ENCODE data around the gene PRCC. TPM values are rescaled to one million over a fixed set of nuclear protein-coding genes. Genes with fewer than 3 reads are reported as not detected.
"Not testable (repeated sequence)": the region's sequence is repeated elsewhere in the genome, so short reads cannot be mapped to it uniquely, and the experiment has no call there.

The PRCC gene
- total RNA-seq, 1 donor from 2014 or later = 16.3 TPM

DNA sequence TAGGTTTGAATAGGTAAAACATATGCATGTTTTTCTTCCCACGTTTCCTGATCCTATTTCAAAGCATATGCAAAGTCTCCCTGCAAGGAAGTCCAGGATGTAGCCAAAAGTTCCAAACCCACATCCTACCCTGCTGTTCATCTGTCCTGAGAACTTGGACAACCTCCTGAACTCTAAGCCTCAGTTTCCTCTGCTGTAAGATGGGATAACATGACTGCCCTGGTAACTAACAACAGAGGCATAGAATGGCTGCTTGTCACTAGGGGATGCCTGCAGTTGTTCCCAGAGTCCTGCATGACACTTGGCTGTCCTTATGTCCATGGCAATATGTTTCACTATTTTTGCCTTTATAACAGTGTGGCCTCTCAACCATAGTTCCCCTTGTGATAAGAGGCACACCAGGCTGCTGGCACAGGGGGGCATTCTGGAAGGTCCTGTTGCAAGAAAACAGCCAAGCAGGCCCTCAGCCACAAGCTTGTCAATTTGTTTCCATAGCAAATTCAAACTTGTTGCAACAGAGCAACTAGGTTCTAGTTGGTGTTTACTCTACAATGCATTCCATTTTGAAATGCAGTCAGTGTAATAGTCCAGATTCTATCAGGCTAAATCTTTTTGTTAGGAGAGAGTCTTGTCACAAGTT lies 14.4 kb upstream of the PRCC start:
- H3K9me3 ChIP-seq = no peaks in the 10 kb centered on the region
- H3K27ac ChIP-seq = peak overlapping the region in 1 of 2 donors; percentile 89
- DNase-seq (ENCODE audit: low spot score in 2 of 2) = no peak
- no peaks in the 10 kb centered on the region for H3K36me3 ChIP-seq
- intact Hi-C loops (cut with DNase I) = no loop called here
- TF ChIP-seq, protein P1, sequence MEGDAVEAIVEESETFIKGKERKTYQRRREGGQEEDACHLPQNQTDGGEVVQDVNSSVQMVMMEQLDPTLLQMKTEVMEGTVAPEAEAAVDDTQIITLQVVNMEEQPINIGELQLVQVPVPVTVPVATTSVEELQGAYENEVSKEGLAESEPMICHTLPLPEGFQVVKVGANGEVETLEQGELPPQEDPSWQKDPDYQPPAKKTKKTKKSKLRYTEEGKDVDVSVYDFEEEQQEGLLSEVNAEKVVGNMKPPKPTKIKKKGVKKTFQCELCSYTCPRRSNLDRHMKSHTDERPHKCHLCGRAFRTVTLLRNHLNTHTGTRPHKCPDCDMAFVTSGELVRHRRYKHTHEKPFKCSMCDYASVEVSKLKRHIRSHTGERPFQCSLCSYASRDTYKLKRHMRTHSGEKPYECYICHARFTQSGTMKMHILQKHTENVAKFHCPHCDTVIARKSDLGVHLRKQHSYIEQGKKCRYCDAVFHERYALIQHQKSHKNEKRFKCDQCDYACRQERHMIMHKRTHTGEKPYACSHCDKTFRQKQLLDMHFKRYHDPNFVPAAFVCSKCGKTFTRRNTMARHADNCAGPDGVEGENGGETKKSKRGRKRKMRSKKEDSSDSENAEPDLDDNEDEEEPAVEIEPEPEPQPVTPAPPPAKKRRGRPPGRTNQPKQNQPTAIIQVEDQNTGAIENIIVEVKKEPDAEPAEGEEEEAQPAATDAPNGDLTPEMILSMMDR (IDR thresholded peaks at IDR 0.05) = no peak
- no peaks in the 10 kb centered on the region for H3K27me3 ChIP-seq
- peak overlapping the region in 1 of 2 donors; percentile 73 for H3K4me3 ChIP-seq
- H3K4me1 ChIP-seq = peaks cover 6 to 23% of the 10 kb centered on the region in 2 donors

- Histone ChIP-seq H3K4me1 (peaks cover 6 to 13% of the 10 kb centered on the region in 2 donors), H3K4me3 (no peak overlapping the region), H3K27me3 (no peaks in the 10 kb centered on the region), H3K36me3 (no peaks in the 10 kb centered on the region), H3K27ac (no peak overlapping the region), H3K9me3 (no peaks in the 10 kb centered on the region)
- intact Hi-C loops (cut with DNase I) = no loop called here
- DNase-seq (ENCODE audit: low spot score in 2 of 2) = no peak
- TF ChIP-seq, protein P1 (IDR thresholded peaks at IDR 0.05) = no peak
Measured at GRCh38 chr1:156754219-156754618, 13.1 kb upstream of the PRCC start.

- Histone ChIP-seq H3K27ac (no peak overlapping the region), H3K4me3 (no peak overlapping the region), H3K36me3 (no peaks in the 10 kb centered on the region), H3K27me3 (no peaks in the 10 kb centered on the region), H3K9me3 (no peaks in the 10 kb centered on the region), H3K4me1 (peaks cover 0 to 5% of the 10 kb centered on the region in 2 donors)
- TF ChIP-seq, protein P1 (IDR thresholded peaks at IDR 0.05) = no peak
- no peak for DNase-seq (ENCODE audit: low spot score in 2 of 2)
- intact Hi-C loops (cut with DNase I) = no loop called here
Measured at GRCh38 chr1:156755527-156755950, 11.8 kb upstream of the PRCC start.

DNA sequence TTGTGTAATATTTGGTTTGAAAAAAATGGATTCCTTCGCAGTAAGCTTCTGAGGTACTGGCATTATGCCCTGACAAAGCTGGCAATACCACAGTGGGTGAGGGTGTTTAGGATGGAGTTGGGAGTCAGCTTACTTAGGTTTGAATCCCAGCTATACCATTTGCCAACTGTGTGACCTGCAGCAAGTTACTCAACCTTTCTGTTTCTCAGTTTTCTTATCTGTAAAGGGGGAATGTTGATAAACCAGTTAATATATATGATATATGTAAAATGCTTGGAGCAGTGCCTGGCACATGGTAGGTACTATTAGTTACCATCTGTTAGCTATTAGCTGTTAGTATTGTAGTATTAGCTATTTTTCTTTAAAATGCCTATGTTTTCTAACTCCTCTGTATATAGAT lies 11.0 kb upstream of the PRCC start:
- no peak overlapping the region for H3K4me3 ChIP-seq
- DNase-seq (ENCODE audit: low spot score in 2 of 2) = no peak
- H3K4me1 ChIP-seq = peaks cover 0 to 5% of the 10 kb centered on the region in 2 donors
- no peaks in the 10 kb centered on the region for H3K9me3 ChIP-seq
- TF ChIP-seq, protein P1 (IDR thresholded peaks at IDR 0.05) = no peak
- H3K27ac ChIP-seq = no peak overlapping the region
- H3K27me3 ChIP-seq = no peaks in the 10 kb centered on the region
- no peaks in the 10 kb centered on the region for H3K36me3 ChIP-seq
- intact Hi-C loops (cut with DNase I) = no loop called here

DNA sequence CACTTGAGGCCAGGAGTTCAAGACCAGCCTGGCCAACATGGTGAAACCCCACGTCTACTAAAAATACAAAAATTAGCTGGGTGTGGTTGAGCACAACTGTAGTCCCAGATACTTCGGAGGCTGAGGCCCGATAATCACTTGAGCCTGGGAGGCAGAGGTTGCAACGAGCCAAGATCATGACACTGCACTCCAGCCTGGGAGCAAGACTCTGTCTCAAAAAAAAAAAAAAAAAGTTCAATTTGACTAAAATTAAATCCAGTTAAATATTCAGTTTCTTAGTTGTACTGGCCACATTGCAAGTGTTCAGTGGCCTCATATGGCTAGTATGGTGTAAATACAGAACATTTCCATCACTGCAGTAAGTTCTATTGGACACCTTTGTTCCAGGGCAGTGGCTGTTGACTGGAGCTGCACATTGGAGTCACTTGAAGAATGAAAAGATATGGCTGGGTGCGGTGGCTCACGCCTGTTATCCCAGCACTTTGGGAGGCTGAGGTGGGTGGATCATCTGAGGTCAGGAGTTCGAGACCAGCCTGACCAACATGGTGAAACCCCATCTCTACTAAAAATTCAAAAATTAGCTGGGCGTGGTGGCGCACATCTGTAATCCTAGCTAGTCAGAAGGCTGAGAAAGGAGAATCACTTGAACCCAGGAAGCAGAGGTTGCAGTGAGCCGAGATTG lies 9.6 kb upstream of the PRCC start:
- H3K4me3 ChIP-seq; intact Hi-C loops (cut with DNase I); H3K27me3 ChIP-seq; DNase-seq (ENCODE audit: low spot score in 2 of 2); H3K4me1 ChIP-seq; H3K27ac ChIP-seq; H3K36me3 ChIP-seq; H3K9me3 ChIP-seq: not testable (repeated sequence)

- Histone ChIP-seq H3K36me3 (no peaks in the 10 kb centered on the region), H3K4me3 (no peak overlapping the region), H3K27me3 (no peaks in the 10 kb centered on the region), H3K27ac (no peak overlapping the region), H3K4me1 (no peaks in the 10 kb centered on the region), H3K9me3 (no peaks in the 10 kb centered on the region)
- TF ChIP-seq, protein P1 (IDR thresholded peaks at IDR 0.05) = no peak
- no peak for DNase-seq (ENCODE audit: low spot score in 2 of 2)
- intact Hi-C loops (cut with DNase I) = loop anchor here (10.0 kb wide), 1 partner anchor 375 kb away; the partner anchor contains the start of gene ETV3
Measured at GRCh38 chr1:156760092-156760795, 7.1 kb upstream of the PRCC start.
